Right lung (tissue), 10 donors: ENCODE data around the gene ELK3. TPM values are rescaled to one million over a fixed set of nuclear protein-coding genes. Genes with fewer than 3 reads are reported as not detected.

Experiments used
- DNase-seq, 2 donors: peaks; one replicate each; pipeline ENCODE4 v3.0.0-alpha.2; 2013
- long read RNA-seq, 8 donors: transcript quantifications; one replicate each; lab custom pipeline, GENCODE V29; 2026
- polyA plus RNA-seq, 5 donors: library from polyadenylated mRNA; unstranded; fragments of 120-200 nt; gene quantifications; one replicate each; pipeline versions ENCODE4 v1.2.1 to v1.2.3, GENCODE V29; 2013; ENCODE audit warnings: inconsistent platforms in 1 of 5, low replicate concordance in 1 of 5; ENCODE audit not compliant: insufficient read length in 5 of 5, insufficient read depth in 1 of 5

The ELK3 gene
- polyA plus RNA-seq: 10 to 100 TPM; 67.1 to 81.0 (median 78.6) TPM
- long read RNA-seq, donor 1, full-length matches to known transcripts: 16 of 76 reads
- long read RNA-seq, donor 1, partial matches to known transcripts: 60 of 76 reads
- long read RNA-seq, donor 1, other reads (novel, unspliced or antisense): 0 of 76 reads
- long read RNA-seq, donor 2, full-length matches to known transcripts: 13 of 20 reads
- long read RNA-seq, donor 2, partial matches to known transcripts: 7 of 20 reads
- long read RNA-seq, donor 2, other reads (novel, unspliced or antisense): 0 of 20 reads
- long read RNA-seq, donor 3, full-length matches to known transcripts: 9 of 39 reads
- long read RNA-seq, donor 3, partial matches to known transcripts: 30 of 39 reads
- long read RNA-seq, donor 3, other reads (novel, unspliced or antisense): 0 of 39 reads
- long read RNA-seq, donor 4, full-length matches to known transcripts: 6 of 32 reads
- long read RNA-seq, donor 4, partial matches to known transcripts: 26 of 32 reads
- long read RNA-seq, donor 4, other reads (novel, unspliced or antisense): 0 of 32 reads
- long read RNA-seq, donor 5, full-length matches to known transcripts: 11 of 42 reads
- long read RNA-seq, donor 5, partial matches to known transcripts: 31 of 42 reads
- long read RNA-seq, donor 5, other reads (novel, unspliced or antisense): 0 of 42 reads
- long read RNA-seq, donor 6, full-length matches to known transcripts: 19 of 97 reads
- long read RNA-seq, donor 6, partial matches to known transcripts: 78 of 97 reads
- long read RNA-seq, donor 6, other reads (novel, unspliced or antisense): 0 of 97 reads
- long read RNA-seq, donor 7, full-length matches to known transcripts: 16 of 28 reads
- long read RNA-seq, donor 7, partial matches to known transcripts: 12 of 28 reads
- long read RNA-seq, donor 7, other reads (novel, unspliced or antisense): 0 of 28 reads
- long read RNA-seq, donor 8, full-length matches to known transcripts: 8 of 8 reads
- long read RNA-seq, donor 8, partial matches to known transcripts: 0 of 8 reads
- long read RNA-seq, donor 8, other reads (novel, unspliced or antisense): 0 of 8 reads

DNA sequence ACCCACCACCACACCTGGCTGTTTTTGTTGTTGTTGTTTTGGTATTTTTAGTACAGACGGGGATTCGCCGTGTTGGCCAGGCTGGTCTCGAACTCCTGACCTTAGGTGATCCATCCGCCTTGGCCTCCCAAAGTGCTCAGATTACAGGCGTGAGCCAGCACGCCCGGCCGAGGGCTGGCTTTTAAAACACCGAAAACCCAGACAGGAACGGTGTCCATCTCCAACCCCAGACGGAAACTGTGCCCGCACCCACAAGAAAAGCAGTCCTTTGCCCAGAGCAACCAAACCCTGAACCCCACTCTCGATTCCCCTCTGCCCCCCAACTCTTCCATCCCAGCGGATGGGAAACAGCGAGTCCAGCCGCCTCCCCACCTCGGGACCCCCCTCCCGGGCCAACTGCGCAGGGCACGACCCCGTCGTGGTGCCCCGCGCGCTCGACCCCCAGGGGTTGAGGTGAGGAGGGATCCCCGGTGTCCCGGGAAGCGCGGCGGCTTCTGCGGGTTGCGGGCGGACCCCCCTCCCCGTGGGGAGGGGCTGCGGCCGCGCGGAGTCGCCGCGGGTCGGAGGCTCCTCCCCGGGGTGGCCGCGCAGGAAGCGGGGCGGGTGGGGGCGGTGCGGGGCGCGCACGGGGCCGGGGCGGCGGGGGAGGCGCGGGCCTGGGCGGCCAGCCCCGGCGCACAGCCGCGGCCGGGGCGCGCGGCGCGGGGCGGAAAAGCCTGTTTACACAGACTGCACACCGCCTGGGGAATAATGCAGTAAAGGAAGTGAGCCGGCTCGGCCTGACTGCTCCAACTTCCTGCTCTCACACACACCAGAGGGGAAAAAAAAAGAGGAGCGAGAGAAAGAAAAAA, at the start of gene ELK3:
Gene ELK3, plus strand, starts transcription at position 651 of the 851 bp plus-strand sequence.
- peak in 1 of 2 donors; percentile 61 for DNase-seq

DNA sequence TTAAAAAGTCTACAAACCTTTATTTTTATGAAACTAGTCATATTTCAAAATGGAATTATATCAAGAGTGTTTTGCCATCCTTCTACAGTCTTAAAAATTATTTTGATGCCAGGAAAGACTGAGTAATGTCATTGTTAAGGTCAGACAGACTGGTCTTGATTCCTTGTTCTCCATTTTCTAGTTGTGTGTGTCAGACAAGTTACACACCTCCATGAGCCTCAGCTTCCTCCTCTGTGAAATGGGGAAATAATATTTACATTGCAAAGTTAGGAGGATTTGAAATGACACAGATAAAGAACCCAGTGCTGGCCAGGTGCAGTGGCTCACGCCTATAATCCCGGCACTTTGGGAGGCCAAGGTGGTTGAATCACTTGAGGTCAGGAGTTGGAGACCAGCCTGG, 47.4 kb upstream of the ELK3 start:
- no peak for DNase-seq

DNA sequence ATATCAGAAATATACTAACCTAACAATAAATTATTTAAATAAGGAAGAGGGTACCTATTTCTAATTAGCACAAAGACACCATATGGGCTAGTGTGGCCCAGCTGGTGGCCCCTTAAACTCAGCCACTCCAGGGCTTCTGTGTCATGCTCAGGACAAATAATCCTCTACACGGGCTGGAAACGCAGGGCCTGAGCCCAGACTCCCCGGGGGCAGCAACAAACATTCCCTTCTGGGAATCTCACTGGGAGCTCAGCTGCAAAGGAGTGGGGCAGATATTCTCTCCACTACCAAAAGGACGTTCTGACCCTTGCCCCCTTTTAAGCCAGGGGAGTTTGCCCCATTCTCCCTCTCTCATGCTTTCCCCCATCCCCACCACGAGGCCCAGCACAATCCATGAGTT, 43.7 kb upstream of the ELK3 start:
- DNase-seq: no peak

DNA sequence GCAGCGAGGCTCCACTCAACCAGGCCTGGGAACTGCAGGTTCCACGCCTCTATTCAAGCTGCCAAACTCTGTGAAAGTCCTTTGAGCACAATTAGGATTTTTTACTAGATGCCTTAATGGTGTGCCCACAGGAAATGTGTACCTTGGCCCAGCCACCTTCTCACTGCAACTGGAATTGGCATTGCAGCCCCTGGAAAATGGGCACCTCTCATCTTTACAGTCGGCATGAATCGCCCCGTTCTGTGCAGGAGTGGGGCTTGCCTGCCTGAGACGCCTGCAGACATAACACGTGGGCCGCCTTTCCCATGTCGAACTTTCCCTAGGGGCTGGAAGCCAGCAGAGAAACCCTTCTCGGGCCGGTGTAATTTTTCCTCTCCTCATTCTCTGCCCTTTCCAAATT, 42.0 kb upstream of the ELK3 start:
- DNase-seq: no peak

DNA sequence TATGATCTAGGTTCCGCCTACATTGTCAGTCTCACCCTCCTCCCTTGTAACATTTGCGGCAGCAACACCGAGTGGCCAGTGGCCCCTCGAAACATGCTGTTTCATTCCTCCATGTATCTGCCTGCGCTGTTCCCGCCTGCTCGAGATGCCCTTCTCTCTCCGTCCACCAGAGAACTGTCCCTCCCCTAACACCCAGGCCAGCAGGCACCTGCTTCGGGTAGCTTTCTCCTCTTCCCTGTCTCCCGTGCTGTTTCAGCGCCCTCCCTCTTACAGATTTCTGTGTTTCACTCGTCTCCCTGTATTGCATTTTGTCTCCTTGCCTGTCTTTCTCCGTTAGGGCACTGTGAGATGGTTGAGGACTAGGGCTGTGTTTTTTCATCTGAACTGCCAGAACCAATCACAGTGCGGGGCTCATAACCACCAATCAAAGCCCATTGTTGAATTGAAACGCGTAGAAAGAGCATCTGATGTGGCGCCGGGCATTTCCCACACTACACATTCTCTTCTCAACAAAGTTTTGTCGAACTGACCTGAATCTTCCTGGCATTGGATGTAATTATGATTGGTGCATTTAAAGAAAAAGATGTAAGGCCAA, 40.9 kb upstream of the ELK3 start:
- no peak for DNase-seq

DNA sequence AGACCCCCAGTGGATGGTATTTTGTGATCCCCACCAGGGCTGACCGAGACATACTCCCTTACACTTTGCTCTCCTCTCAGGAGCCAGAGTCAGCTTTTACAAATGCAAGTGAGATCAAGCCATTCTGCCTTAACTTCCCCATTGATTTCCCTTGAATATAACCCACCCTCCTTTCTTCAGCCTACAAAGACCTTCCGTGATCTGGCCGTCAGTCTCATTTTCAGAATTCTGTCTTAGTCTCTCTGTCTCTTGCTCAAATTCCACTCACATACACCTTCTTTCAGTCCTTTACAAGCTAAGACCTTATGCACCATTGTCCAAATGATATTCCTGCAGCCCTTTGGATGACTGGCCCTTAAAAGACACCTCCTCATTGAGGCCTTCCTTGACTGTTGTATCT, 39.0 kb upstream of the ELK3 start:
- DNase-seq: no peak

DNA sequence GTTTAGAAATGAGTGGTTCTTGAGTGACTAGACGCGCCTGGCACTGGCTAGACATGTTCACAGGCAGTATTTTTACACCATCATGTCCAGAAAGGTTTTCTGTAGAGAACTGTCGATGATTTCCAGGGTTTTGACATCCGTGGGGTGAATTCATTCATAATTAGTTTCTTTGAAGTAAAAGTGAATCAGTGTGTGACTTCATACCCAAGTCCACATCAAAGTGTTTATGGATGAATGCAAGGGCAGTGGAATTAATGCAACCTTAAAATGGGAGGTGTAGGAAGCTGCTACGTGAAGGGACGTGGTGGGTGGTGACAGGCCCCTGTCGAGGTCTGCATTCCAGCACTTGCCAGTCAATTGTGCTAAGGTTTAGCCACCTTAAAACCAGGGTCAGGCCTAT, 38.4 kb upstream of the ELK3 start:
- no peak for DNase-seq

DNA sequence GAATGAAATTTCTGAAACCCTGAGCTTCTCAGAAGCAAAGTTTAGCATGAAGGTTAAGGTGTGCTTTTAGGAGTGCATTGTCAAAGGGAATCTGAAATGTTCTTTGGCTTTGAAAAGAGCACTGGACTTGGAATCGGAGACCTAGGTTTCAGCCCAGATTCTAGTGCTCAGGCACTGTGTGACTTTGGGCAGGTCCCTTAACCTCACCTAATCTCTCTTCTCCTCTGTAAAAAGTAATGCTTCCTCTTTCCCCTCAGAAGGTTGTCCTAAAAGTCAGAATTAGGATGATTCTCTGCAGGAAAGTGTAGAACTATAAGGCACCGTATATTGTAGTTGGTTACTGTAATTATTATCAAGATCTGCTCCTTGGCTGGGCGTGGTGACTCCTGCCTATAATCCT, 38.0 kb upstream of the ELK3 start:
- DNase-seq: no peak

DNA sequence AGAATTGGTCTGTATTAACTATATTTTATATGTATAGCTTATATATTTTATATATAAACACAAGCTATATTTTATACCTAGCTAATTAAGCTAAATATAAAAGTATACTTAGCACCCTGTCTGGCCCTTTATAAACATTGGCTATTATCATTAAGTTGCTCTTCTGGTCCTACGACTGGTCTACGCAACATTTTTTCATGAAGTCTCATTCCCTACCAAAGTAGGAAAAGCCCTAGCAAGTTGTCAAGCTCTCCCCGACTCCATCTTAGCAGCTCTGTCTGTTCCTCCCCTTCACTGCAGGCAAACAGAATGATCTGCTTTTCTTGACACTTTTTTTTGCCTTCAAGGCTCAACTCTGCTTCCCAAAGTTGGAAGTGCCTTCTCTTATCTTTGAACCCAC, 36.7 kb upstream of the ELK3 start:
- no peak for DNase-seq

DNA sequence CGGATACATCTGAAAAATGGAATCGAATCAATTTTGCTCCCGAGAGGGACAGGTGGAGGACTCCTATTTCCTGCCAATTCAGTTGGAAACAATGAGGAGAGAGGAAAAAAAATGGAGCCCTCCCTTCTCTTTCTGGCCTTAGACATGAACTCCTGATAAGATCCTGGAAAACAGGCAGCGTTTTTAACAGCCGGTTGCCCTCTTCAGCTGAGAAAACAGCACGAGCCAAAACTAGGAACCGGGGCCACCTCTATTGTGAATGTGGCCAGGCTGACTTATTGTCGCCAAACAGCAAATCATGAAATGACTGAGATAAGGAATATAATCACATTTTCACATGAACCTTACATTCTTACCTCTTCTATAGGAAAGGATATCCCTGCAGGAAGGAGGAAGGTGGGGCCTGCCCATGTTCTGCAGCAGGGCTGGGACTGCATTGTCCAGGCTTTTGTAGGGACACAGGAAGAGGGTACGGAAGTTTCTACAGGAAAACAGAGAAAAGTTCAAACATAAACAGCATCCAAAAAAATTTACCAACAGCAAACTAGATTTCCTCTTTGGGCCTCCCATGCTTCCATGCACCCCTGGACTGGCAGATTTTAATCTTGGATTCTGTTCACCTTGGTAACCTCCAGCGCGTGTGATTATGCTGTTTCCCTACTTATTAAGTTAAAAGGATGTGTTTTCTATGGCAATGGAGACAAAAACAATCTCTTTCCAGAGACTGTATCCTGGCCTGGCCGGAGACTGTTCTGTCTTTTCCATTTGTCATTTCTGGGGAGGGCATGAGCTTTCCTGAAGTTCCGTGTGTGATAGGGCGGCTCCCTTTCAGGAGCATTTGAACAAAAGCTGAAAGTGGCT, 29.0 kb upstream of the ELK3 start:
- DNase-seq: peak in 1 of 2 donors; percentile 17

DNA sequence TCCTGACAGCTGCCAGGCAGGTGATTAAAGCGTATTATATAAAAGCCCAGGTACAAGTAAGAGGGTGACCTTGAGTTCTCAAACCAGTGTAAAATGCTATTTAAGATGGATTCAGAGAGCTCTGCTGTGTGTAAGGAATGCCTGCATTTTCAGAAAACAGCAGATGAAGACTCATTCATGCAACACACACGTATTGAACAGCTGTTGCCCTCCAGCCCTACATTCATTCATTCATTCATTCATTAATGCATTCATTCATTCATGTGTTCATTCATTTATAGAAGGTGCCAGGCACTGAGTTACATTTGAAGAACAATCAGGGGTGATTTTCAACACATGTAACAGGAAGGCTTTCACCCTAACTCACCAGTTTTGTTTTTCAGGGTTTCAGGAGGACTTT, 27.4 kb upstream of the ELK3 start:
- DNase-seq: no peak

DNA sequence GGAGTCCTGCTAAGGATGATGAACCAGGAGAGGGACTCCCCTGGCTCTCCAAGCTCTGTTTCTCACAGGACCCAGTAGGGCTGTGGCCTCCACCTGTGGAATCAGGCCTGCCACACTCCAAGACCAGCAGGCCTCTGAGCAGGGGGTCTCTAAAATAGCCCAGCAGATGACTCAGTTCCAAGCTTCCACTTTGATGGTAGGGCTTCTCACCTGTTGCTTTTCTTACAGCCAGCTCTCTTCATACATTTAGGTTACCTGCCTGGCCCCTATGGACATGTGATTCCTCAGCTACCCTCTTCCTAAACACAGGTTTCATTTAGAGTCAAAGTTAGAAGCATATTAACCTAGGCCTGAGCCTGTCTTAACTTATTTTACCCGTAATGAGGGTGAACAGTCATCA, 26.7 kb upstream of the ELK3 start:
- no peak for DNase-seq

DNA sequence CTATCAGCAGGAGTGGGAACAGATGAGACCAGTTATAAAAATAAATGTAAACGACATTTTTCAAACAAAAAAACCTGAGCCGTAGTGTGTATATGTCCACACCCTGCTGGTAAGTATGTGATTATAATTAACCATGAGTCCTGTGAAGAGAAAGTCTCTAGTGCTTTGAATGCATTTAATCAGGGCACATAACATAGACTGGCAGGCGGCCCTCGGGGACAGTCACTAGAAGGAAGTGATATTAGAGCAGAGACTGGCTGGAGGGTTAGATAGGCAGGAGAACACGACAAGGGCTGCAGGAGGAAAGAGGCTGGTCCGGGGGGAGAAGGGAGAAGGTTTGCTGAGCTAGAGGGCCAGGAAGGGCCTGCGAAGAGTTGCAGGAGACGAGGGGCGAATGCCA, 23.8 kb upstream of the ELK3 start:
- DNase-seq: no peak

DNA sequence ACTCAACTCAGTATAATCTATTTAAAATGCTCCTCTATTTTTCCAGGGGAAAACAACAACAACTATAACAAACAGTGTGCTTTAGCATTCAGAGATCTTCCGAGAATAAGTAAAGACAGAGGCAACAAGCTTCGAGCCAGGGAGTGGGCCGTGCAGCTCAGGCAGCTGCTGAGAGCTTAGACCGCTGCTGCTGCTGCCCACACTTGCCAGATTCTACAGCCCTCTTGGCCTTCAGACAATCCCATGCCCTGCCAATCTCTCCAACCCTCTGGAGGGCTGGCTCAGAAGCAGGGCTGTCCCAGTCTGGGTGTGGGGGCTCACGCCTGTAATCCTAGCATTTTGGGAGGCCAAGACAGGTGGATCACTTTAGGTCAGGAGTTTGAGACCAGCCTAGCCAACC, 23.4 kb upstream of the ELK3 start:
- DNase-seq: no peak

DNA sequence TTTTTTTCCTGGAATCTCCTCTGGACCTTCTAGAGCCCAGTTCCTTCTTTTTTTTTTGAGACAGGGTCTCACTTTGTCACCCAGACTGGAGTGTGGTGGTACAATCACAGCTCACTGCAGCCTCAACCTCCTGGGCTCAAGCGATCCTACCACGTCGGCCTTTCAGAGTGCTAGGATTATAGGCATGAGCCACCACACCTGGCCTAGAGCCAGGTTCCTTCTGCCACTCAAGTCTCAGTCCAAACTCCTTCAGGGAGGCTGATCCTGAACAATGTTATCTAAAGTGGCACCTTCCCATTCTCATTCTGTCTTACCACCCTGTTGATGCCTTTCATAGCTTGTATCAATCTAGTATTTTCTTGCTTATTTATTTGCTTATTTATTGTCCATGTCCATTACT, 22.3 kb upstream of the ELK3 start:
- DNase-seq: no peak

DNA sequence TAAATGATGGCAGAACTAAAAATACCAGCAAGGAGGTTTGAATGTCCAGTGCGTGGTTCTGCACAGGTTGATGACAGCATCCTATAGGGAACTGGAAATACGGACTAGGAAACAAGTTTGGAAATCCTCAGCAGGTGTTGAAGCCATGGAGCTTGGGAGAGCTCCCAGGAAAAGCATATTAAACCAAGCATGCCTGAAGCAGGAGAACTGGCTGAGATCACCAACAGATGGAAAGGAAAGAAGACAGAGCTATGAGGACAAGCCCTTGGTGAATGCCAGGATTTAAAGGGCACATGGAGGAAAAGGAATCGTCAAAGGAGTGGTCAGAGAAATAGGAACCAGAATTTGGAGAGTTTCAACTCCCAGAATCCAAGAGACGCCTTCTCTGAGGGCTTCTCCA, 21.2 kb upstream of the ELK3 start:
- DNase-seq: no peak

DNA sequence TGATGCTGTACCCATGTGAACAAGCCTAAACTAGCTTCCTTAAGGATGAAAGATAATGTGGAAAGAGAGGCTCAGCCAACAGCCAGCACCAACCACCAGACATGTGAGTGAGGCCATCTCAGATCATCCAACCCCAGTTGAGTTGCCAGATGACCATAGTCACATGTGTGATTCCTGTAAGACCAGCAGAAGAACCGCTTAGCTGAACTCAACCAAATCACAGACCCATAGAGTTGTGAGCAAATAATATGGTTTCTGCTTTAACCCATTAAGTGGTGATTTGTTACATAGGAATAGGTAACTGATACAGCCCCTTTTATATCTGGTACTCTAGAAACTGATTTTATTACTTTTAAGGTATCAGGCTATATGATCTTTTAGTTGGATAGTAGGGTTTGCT, 17.6 kb upstream of the ELK3 start:
- no peak for DNase-seq

DNA sequence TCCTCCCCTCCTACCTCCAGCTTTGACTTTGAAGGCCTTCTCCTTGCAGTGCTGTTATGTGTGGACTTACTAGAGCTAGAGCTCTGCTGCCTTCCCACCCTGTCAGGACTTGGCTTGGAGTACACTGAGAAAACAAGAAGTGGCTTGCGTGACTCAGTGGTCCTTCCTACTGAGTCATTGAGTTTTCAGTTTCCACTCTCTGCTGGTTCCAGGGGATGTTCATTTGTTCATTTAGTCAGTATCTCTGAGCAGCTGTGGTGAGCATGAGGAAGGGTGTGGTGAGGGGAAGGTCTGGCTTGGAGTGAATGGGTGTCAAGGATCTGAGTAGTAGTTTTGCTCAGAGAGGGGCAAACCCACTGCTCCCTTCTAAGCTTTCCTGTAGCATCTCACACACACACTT, 17.2 kb upstream of the ELK3 start:
- DNase-seq: no peak

DNA sequence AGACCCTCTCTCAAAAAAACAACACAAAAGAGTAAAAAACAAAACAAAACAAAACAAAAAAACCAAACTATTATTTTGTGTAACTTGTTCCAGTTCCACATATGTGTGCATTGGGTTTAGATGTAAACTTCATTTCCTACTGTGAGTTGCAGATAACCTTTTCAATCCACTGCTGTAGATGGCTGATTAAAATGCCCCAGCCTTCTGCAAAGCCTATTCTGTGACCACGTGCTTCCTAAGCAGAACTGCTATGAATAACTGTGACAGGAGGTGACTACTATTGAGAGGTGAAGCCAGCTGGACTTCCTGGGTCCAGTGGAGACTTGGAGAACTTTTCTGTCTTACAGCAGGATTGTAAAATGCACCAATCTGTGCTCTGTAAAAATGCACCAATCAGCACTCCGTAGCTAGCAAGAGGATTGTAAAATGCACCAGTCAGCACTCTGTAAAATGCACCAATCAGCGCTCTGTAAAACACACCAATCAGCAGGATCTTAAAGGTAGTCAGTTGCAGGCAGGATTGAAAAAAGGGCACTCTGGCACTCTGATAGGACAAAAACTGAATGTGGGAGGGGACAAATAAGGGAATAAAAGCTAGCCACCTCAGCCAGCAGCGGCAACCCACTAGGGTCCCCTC, 10.3 kb upstream of the ELK3 start:
- DNase-seq: no peak

DNA sequence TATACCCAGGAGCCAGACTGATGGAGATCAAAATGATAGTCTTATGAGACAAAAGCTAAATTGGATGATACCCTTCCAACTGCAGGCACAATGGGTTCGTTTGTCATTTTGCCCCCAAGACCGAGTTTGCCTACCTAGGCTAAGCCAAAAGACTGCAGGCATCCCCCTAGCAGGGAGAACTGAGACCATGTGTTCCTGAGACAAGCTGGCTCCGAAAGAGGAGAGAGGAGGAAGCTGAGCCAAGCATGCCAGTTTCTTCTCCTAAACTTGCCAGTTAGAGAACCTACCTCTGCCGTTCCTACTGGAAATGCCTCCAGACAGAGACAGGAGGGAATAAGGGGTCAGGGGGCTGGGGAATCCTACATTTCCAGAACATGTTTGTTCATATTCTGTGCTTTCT, 8.3 kb upstream of the ELK3 start:
- no peak for DNase-seq
